Gastroesophageal sphincter (tissue), 3 donors: ENCODE results near the gene HSPA14.

Experiments used
- CTCF ChIP-seq, 4 experiments: fragments of 200-600 bp in 2 of 4; fragments of 450-650 bp in 2 of 4; sonication (generic) in 1 of 4; IDR thresholded peaks; one replicate each; pipeline ENCODE4 v1.5.1; 2017 to 2019; ENCODE audit warnings: antibody characterized with exemption in 4 of 4, mild to moderate bottlenecking in 2 of 4, moderate library complexity in 2 of 4
- POLR2A ChIP-seq, 2 donors: fragments of 450-650 bp; IDR thresholded peaks; one replicate each; pipeline ENCODE4 v1.6.1; 2017; ENCODE audit warnings: antibody characterized with exemption in 2 of 2, mild to moderate bottlenecking in 2 of 2, moderate library complexity in 1 of 2
- POLR2AphosphoS5 ChIP-seq: sonication (generic); formaldehyde crosslinking; IDR thresholded peaks from one replicate; pipeline ENCODE4 v1.6.1; 2017; ENCODE audit warnings: antibody characterized with exemption

DNA sequence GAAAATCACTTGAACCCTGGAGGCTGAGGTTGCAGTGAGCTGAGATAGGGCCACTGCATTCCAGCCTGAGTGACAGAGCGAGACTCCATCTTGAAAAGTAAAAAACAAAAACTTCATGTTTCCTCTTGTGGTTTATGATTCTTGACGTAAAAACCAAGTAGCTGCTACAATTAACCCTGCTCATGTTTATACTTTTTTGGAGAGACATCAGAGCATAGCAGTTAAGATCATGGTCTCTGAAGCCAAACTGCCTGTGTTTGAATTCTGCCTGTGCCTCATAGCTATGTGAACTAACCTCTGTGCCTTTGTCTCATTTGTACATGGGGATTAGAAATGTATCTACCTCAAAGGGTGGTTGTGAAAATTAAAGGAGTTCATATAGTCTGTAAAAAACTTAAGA lies 67.8 kb downstream of the HSPA14 start:
- TF ChIP-seq CTCF (IDR thresholded peaks at IDR 0.05) (no peak), POLR2A (IDR thresholded peaks at IDR 0.05) (no peak), POLR2AphosphoS5 (no peak)
